Chondrocyte (in vitro differentiated cells): ENCODE measurements around the gene DSCAM. TPM values are rescaled to one million over a fixed set of nuclear protein-coding genes. Genes with fewer than 3 reads are reported as not detected.
"Not testable (repeated sequence)": the region's sequence is repeated elsewhere in the genome, so short reads cannot be mapped to it uniquely, and the experiment has no call there.

Experiments
- DNase-seq: peaks from one replicate; pipeline ENCODE4 v3.0.0; 2021; ENCODE audit warnings: mixed read lengths, low spot score
- H3K27ac Mint-ChIP-seq: one replicate; pipeline ENCODE4 v1.8.0; 2021; ENCODE audit warnings: mild to moderate bottlenecking, moderate library complexity, mixed read lengths; ENCODE audit not compliant: unreplicated experiment
- H3K27me3 Mint-ChIP-seq: 2 replicates; pipeline ENCODE4 v1.8.0; 2021; ENCODE audit warnings: low read depth, mixed read lengths
- H3K36me3 Mint-ChIP-seq: 2 replicates; pipeline ENCODE4 v1.8.0; 2021; ENCODE audit warnings: low read depth, mixed read lengths
- H3K4me1 Mint-ChIP-seq: 2 replicates; pipeline ENCODE4 v1.8.0; 2021; ENCODE audit warnings: low read depth, mild to moderate bottlenecking, mixed read lengths
- H3K4me3 Mint-ChIP-seq: one replicate; pipeline ENCODE4 v1.8.0; 2021; ENCODE audit warnings: mild to moderate bottlenecking, moderate library complexity, mixed read lengths; ENCODE audit not compliant: unreplicated experiment
- H3K9me3 Mint-ChIP-seq: 2 replicates; pipeline ENCODE4 v1.8.0; 2021; ENCODE audit warnings: low read depth, mixed read lengths
- total RNA-seq: library from RNA; stranded (reverse); gene quantifications from 3 replicates; pipeline ENCODE4 v1.2.1, GENCODE V29; 2021
- TF ChIP-seq, protein P1 (sequence below): fragments of 200-600 bp; sonication (generic); IDR thresholded peaks from 2 replicates; pipeline ENCODE4 v1.5.0; 2021; ENCODE audit warnings: antibody characterized with exemption, mild to moderate bottlenecking, moderate library complexity

Gene DSCAM
- total RNA-seq, 1 donor from 2014 or later, result not detected

DNA sequence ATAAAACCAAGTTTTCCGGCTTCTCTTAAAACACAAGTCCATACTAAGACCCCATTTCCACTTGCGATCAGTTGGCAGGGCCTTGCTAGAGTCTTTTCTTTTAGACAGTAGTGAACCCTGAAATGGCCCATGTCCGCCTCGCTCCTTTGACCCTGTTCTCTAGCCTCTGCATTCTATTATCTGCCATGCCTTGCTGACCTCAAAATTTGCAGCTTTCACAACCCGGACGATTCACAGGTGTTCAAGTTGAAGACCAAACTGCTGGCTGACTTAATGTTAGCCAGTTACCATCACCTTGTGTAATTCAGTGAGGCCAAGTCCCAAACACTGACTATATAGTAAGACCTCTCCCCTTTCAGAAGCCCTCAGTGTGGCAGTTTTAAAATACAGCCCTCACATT lies 805.5 kb downstream of the DSCAM start:
- Mint-ChIP-seq H3K4me1 (no peaks in the 10 kb centered on the region), H3K27ac (no peak overlapping the region), H3K27me3 (no peaks in the 10 kb centered on the region), H3K9me3 (peaks cover 27% of the 10 kb centered on the region), H3K4me3 (no peak overlapping the region), H3K36me3 (no peaks in the 10 kb centered on the region)
- no peak for DNase-seq
- TF ChIP-seq, protein P1, sequence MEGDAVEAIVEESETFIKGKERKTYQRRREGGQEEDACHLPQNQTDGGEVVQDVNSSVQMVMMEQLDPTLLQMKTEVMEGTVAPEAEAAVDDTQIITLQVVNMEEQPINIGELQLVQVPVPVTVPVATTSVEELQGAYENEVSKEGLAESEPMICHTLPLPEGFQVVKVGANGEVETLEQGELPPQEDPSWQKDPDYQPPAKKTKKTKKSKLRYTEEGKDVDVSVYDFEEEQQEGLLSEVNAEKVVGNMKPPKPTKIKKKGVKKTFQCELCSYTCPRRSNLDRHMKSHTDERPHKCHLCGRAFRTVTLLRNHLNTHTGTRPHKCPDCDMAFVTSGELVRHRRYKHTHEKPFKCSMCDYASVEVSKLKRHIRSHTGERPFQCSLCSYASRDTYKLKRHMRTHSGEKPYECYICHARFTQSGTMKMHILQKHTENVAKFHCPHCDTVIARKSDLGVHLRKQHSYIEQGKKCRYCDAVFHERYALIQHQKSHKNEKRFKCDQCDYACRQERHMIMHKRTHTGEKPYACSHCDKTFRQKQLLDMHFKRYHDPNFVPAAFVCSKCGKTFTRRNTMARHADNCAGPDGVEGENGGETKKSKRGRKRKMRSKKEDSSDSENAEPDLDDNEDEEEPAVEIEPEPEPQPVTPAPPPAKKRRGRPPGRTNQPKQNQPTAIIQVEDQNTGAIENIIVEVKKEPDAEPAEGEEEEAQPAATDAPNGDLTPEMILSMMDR, result no peak

DNA sequence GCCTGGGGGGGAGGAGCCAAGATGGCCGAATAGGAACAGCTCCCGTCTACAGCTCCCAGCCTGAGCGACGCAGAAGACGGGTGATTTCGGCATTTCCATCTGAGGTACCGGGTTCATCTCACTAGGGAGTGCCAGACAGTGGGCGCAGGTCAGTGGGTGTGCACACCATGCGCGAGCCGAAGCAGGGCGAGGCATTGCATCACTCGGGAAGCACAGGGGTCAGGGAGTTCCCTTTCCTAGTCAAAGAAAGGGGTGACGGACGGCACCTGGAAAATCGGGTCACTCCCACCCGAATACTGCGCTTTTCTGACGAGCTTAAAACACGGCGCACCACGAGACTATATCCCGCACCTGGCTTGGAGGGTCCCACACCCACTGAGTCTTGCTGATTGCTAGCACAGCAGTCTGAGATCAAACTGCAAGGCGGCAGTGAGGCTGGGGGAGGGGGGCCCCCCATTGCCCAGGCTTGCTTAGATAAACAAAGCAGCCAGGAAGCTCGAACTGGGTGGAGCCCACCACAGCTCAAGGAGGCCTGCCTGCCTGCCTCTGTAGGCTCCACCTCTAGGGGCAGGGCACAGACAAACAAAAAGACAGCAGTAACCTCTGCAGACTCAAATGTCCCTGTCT lies 813.7 kb downstream of the DSCAM start:
- peaks cover 34% of the 10 kb centered on the region for H3K9me3 Mint-ChIP-seq
- H3K36me3 Mint-ChIP-seq, H3K4me1 Mint-ChIP-seq, H3K4me3 Mint-ChIP-seq, H3K27me3 Mint-ChIP-seq, H3K27ac Mint-ChIP-seq, DNase-seq: not testable (repeated sequence)

DNA sequence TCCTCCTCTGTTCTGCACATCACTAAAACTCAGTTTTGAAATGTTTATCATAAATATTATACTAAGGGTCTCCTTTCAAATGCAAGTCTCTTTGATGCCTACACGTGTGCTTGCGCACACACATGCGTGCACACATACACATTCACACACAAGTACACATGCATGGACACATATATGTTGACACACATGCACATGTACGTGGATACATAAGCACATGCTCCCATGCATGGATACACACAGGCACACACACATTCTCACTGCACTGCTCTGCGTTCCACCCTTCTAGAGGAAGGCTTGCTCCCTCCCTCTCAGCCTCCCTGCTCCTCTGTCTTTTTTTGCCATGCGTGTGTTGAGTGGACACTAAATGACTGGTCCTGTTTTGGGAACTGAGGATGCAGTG lies 817.1 kb downstream of the DSCAM start:
- Mint-ChIP-seq H3K27ac (no peak overlapping the region), H3K4me1 (no peaks in the 10 kb centered on the region), H3K4me3 (no peak overlapping the region), H3K9me3 (peaks cover 36% of the 10 kb centered on the region), H3K36me3 (no peaks in the 10 kb centered on the region), H3K27me3 (no peaks in the 10 kb centered on the region)
- DNase-seq, result no peak
- TF ChIP-seq, protein P1, result no peak

DNA sequence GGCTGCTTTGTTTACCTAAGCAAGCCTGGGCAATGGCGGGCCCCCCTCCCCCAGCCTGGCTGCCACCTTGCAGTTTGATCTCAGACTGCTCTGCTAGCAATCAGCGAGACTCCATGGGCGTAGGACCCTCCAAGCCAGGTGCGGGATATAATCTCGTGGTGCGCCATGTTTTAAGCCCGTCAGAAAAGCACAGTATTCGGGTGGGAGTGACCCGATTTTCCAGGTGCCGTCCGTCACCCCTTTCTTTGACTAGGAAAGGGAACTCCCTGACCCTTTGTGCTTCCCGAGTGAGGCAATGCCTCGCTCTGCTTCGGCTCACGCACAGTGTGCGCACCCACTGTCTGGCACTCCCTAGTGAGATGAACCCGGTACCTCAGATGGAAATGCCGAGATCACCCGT lies 818.6 kb downstream of the DSCAM start:
- H3K9me3 Mint-ChIP-seq, result peaks cover 36% of the 10 kb centered on the region
- H3K4me3 Mint-ChIP-seq, H3K36me3 Mint-ChIP-seq, H3K27me3 Mint-ChIP-seq, DNase-seq, H3K4me1 Mint-ChIP-seq, H3K27ac Mint-ChIP-seq: not testable (repeated sequence)

DNA sequence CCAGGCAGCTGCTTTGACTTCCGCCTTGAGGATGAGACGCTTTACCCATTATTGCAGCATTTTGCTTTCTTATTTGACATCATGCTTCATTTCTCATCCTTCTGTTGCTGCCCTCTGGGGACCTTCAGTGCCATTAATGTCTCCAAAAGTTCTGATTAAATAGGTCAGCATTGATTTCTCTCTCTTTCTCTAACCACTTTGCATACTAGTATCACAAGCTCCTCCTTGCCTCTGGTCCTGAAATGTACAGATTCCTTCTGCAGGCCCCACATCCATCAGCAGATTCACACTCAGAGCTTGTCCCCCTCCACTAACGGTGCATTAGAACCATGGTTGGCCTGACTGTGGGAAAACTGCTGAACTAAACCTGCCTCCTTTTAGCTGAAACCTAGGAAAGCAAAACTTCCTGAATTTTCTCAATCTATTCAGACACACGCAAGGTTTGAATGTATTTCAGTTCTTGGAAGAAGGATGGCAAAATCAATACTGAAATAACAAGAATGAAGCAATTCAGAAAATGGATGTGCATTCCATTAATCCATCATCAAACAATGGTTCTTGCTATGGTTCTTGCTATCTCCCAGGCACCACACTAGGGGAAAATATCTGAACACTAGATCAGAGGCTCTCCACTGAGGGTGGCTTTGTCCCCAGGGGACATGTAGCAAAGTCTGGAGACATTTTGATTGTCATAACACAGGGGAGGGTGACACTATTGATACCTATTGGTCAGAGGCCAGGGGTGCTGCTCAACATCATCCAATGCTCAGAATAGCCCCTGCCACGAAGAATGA lies 825.2 kb downstream of the DSCAM start:
- Mint-ChIP-seq H3K27me3 (no peaks in the 10 kb centered on the region), H3K36me3 (no peaks in the 10 kb centered on the region), H3K4me1 (no peaks in the 10 kb centered on the region), H3K4me3 (no peak overlapping the region), H3K27ac (no peak overlapping the region), H3K9me3 (peaks cover 14% of the 10 kb centered on the region)
- TF ChIP-seq, protein P1, result no peak
- no peak for DNase-seq

DNA sequence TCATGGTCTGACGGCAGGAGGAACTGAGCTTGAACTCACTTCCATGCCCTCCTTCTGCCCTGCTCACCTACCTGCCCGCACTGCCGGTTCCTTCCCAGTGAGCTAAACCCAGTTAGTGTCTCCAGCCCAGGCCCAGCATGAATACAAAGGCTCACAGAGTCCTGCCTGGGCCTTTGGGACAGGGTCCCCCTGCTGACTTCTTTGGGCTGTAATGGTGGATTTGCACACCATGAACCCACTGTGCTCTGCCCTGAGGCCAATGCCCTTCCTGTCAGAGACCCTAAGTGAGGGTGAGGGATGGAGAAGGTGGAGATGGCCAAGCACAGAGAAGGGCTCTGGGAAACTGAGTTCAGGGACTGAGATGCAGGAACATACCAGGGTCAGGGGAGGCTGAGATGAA lies 826.3 kb downstream of the DSCAM start:
- TF ChIP-seq, protein P1, result no peak
- Mint-ChIP-seq H3K4me3 (no peak overlapping the region), H3K36me3 (no peaks in the 10 kb centered on the region), H3K27ac (no peak overlapping the region), H3K9me3 (peaks cover 11% of the 10 kb centered on the region), H3K27me3 (no peaks in the 10 kb centered on the region), H3K4me1 (no peaks in the 10 kb centered on the region)
- no peak for DNase-seq
